HEK293 (cell line): ENCODE measurements around the gene HK3.

ENCODE experiments used
- BCL11A ChIP-seq: fragments of 450-650 bp; formaldehyde crosslinking; IDR thresholded peaks from 2 replicates; pipeline ENCODE4 v1.5.1; 2016; ENCODE audit warnings: low read depth, missing biosample characterization, missing genetic modification characterization
- RBAK ChIP-seq: fragments of 450-650 bp; formaldehyde crosslinking; IDR thresholded peaks from 2 replicates; pipeline ENCODE4 v1.5.1; 2016; ENCODE audit warnings: missing biosample characterization, missing genetic modification characterization
- SCRT1 ChIP-seq: fragments of 450-650 bp; formaldehyde crosslinking; IDR thresholded peaks from 2 replicates; pipeline ENCODE4 v1.5.1; 2016; ENCODE audit warnings: missing biosample characterization, missing genetic modification characterization, borderline replicate concordance
- SETDB1 ChIP-seq: IDR thresholded peaks from one replicate; pipeline ENCODE4 v1.6.1; 2017; ENCODE audit warnings: mild to moderate bottlenecking, low read length, moderate library complexity, mixed read lengths; ENCODE audit not compliant: insufficient read length
- SP2 ChIP-seq: fragments of 450-650 bp; formaldehyde crosslinking; IDR thresholded peaks from 2 replicates; pipeline ENCODE4 v1.5.1; 2016; ENCODE audit warnings: missing biosample characterization, missing genetic modification characterization
- TCF7L2 ChIP-seq: IDR thresholded peaks from 2 replicates; pipeline ENCODE4 v1.6.1; 2011; ENCODE audit warnings: low read depth, mild to moderate bottlenecking, inconsistent platforms, low read length, moderate library complexity, borderline replicate concordance
- ZBTB17 ChIP-seq: fragments of 450-650 bp; formaldehyde crosslinking; IDR thresholded peaks from 2 replicates; pipeline ENCODE4 v1.5.1; 2016; ENCODE audit warnings: missing biosample characterization, missing genetic modification characterization
- ZBTB7A ChIP-seq: fragments of 450-650 bp; formaldehyde crosslinking; IDR thresholded peaks from 2 replicates; pipeline ENCODE4 v1.5.1; 2016; ENCODE audit warnings: low read depth, missing biosample characterization, missing genetic modification characterization
- ZFP37 ChIP-seq: fragments of 450-650 bp; formaldehyde crosslinking; IDR thresholded peaks from 2 replicates; pipeline ENCODE4 v1.5.1; 2016; ENCODE audit warnings: missing biosample characterization, missing genetic modification characterization
- ZNF121 ChIP-seq: fragments of 450-650 bp; formaldehyde crosslinking; IDR thresholded peaks from 2 replicates; pipeline ENCODE4 v1.5.1; 2016; ENCODE audit warnings: missing biosample characterization, missing genetic modification characterization
- ZNF239 ChIP-seq: fragments of 450-650 bp; formaldehyde crosslinking; IDR thresholded peaks from 2 replicates; pipeline ENCODE4 v1.5.1; 2016; ENCODE audit warnings: missing biosample characterization, missing genetic modification characterization
- ZNF248 ChIP-seq: fragments of 450-650 bp; formaldehyde crosslinking; IDR thresholded peaks from 2 replicates; pipeline ENCODE4 v1.5.1; 2017; ENCODE audit warnings: missing biosample characterization, missing genetic modification characterization
- ZNF311 ChIP-seq: fragments of 450-650 bp; formaldehyde crosslinking; IDR thresholded peaks from 2 replicates; pipeline ENCODE4 v1.5.1; 2017; ENCODE audit warnings: missing biosample characterization, missing genetic modification characterization, borderline replicate concordance
- ZNF354C ChIP-seq: fragments of 450-650 bp; formaldehyde crosslinking; IDR thresholded peaks from 2 replicates; pipeline ENCODE4 v1.5.1; 2016; ENCODE audit warnings: missing biosample characterization, missing genetic modification characterization, low read depth, borderline replicate concordance
- ZNF416 ChIP-seq: fragments of 450-650 bp; formaldehyde crosslinking; IDR thresholded peaks from 2 replicates; pipeline ENCODE4 v1.5.1; 2016; ENCODE audit warnings: missing biosample characterization, missing genetic modification characterization
- ZNF544 ChIP-seq: fragments of 450-650 bp; formaldehyde crosslinking; IDR thresholded peaks from 2 replicates; pipeline ENCODE4 v1.5.0; 2017; ENCODE audit warnings: missing biosample characterization, missing genetic modification characterization
- ZNF585B ChIP-seq: fragments of 450-650 bp; formaldehyde crosslinking; IDR thresholded peaks from 2 replicates; pipeline ENCODE4 v1.5.1; 2016; ENCODE audit warnings: missing biosample characterization, missing genetic modification characterization
- ZNF623 ChIP-seq: fragments of 450-650 bp; formaldehyde crosslinking; IDR thresholded peaks from 2 replicates; pipeline ENCODE4 v1.5.1; 2016; ENCODE audit warnings: missing biosample characterization, missing genetic modification characterization
- TF ChIP-seq, protein P1 (sequence below): fragments of 450-650 bp; formaldehyde crosslinking; IDR thresholded peaks from 2 replicates; pipeline ENCODE4 v1.5.1; 2016; ENCODE audit warnings: missing biosample characterization, missing genetic modification characterization
- TF ChIP-seq, protein P2 (sequence below): sonication (generic); formaldehyde crosslinking; IDR thresholded peaks from 2 replicates; pipeline ENCODE4 v1.8.1; 2022; ENCODE audit warnings: mild to moderate bottlenecking, moderate library complexity, missing genetic modification reagents
- TF ChIP-seq, protein P3 (sequence below): fragments of 450-650 bp; formaldehyde crosslinking; IDR thresholded peaks from 2 replicates; pipeline ENCODE4 v1.5.1; 2016; ENCODE audit warnings: missing biosample characterization, missing genetic modification characterization
- TF ChIP-seq, protein P4 (sequence below): fragments of 450-650 bp; formaldehyde crosslinking; IDR thresholded peaks from 2 replicates; pipeline ENCODE4 v1.5.0; 2017; ENCODE audit warnings: missing biosample characterization, missing genetic modification characterization, borderline replicate concordance
- TF ChIP-seq, protein P5 (sequence below): fragments of 450-650 bp; formaldehyde crosslinking; IDR thresholded peaks from 2 replicates; pipeline ENCODE4 v1.5.1; 2017; ENCODE audit warnings: missing biosample characterization, missing genetic modification characterization
- TF ChIP-seq, protein P6 (sequence below): fragments of 450-650 bp; formaldehyde crosslinking; IDR thresholded peaks from 2 replicates; pipeline ENCODE4 v1.5.1; 2016; ENCODE audit warnings: missing biosample characterization, missing genetic modification characterization
- TF ChIP-seq, protein P7 (sequence below): fragments of 450-650 bp; formaldehyde crosslinking; IDR thresholded peaks from 2 replicates; pipeline ENCODE4 v1.5.1; 2017; ENCODE audit warnings: missing biosample characterization, missing genetic modification characterization

HK3 gene

DNA sequence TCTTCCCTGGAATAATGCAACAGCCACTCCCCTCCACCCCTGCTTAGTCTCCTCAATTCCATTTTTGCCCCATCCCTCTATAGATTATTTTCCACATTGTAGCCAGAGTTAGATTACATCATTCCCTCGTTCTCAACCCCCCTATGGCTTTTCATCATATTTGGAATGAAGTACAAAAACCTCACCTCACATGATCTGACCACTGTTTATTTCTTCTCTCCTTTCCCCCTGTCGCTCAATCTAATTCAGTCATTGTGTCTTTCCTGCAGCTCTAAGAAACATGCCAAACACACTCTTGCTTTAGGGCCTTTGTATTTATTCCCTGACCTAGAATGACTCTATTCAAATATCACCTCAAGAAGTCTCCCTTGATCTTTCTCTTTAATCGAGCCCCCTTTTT, 22.6 kb upstream of the HK3 start (continued):
- TF ChIP-seq BCL11A (no peak), ZNF354C (tag by site-specific recombination) (no peak), TCF7L2 (no peak), ZNF544 (tag by site-specific recombination) (no peak), SETDB1 (no peak), ZNF623 (tag by site-specific recombination) (no peak), SP2 (0 out of 2 replicates have a peak, but pooled peaks have one; percentile 6), ZNF416 (tag by site-specific recombination) (no peak), RBAK (no peak), ZNF248 (tag by site-specific recombination) (no peak), ZNF311 (tag by site-specific recombination) (no peak), ZBTB7A (tag by site-specific recombination) (no peak), ZBTB17 (peak; percentile 61), ZNF585B (tag by site-specific recombination) (no peak), ZNF239 (tag by site-specific recombination) (peak; percentile 91; the same call in 1 of the 2 replicates), ZFP37 (tag by site-specific recombination) (no peak), SCRT1 (tag by site-specific recombination) (no peak), ZNF121 (tag by site-specific recombination) (no peak)
- TF ChIP-seq, protein P1, sequence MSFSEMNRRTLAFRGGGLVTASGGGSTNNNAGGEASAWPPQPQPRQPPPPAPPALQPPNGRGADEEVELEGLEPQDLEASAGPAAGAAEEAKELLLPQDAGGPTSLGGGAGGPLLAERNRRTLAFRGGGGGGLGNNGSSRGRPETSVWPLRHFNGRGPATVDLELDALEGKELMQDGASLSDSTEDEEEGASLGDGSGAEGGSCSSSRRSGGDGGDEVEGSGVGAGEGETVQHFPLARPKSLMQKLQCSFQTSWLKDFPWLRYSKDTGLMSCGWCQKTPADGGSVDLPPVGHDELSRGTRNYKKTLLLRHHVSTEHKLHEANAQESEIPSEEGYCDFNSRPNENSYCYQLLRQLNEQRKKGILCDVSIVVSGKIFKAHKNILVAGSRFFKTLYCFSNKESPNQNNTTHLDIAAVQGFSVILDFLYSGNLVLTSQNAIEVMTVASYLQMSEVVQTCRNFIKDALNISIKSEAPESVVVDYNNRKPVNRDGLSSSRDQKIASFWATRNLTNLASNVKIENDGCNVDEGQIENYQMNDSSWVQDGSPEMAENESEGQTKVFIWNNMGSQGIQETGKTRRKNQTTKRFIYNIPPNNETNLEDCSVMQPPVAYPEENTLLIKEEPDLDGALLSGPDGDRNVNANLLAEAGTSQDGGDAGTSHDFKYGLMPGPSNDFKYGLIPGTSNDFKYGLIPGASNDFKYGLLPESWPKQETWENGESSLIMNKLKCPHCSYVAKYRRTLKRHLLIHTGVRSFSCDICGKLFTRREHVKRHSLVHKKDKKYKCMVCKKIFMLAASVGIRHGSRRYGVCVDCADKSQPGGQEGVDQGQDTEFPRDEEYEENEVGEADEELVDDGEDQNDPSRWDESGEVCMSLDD = no peak
- TF ChIP-seq, protein P2, sequence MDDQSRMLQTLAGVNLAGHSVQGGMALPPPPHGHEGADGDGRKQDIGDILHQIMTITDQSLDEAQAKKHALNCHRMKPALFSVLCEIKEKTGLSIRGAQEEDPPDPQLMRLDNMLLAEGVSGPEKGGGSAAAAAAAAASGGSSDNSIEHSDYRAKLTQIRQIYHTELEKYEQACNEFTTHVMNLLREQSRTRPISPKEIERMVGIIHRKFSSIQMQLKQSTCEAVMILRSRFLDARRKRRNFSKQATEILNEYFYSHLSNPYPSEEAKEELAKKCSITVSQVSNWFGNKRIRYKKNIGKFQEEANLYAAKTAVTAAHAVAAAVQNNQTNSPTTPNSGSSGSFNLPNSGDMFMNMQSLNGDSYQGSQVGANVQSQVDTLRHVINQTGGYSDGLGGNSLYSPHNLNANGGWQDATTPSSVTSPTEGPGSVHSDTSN (CRISPR knock-in tag) = no peak
- TF ChIP-seq, protein P3, sequence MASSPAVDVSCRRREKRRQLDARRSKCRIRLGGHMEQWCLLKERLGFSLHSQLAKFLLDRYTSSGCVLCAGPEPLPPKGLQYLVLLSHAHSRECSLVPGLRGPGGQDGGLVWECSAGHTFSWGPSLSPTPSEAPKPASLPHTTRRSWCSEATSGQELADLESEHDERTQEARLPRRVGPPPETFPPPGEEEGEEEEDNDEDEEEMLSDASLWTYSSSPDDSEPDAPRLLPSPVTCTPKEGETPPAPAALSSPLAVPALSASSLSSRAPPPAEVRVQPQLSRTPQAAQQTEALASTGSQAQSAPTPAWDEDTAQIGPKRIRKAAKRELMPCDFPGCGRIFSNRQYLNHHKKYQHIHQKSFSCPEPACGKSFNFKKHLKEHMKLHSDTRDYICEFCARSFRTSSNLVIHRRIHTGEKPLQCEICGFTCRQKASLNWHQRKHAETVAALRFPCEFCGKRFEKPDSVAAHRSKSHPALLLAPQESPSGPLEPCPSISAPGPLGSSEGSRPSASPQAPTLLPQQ (tag by site-specific recombination) = peak; percentile 63
- TF ChIP-seq, protein P4, sequence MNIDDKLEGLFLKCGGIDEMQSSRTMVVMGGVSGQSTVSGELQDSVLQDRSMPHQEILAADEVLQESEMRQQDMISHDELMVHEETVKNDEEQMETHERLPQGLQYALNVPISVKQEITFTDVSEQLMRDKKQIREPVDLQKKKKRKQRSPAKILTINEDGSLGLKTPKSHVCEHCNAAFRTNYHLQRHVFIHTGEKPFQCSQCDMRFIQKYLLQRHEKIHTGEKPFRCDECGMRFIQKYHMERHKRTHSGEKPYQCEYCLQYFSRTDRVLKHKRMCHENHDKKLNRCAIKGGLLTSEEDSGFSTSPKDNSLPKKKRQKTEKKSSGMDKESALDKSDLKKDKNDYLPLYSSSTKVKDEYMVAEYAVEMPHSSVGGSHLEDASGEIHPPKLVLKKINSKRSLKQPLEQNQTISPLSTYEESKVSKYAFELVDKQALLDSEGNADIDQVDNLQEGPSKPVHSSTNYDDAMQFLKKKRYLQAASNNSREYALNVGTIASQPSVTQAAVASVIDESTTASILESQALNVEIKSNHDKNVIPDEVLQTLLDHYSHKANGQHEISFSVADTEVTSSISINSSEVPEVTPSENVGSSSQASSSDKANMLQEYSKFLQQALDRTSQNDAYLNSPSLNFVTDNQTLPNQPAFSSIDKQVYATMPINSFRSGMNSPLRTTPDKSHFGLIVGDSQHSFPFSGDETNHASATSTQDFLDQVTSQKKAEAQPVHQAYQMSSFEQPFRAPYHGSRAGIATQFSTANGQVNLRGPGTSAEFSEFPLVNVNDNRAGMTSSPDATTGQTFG (tag by site-specific recombination) = no peak
- TF ChIP-seq, protein P5, sequence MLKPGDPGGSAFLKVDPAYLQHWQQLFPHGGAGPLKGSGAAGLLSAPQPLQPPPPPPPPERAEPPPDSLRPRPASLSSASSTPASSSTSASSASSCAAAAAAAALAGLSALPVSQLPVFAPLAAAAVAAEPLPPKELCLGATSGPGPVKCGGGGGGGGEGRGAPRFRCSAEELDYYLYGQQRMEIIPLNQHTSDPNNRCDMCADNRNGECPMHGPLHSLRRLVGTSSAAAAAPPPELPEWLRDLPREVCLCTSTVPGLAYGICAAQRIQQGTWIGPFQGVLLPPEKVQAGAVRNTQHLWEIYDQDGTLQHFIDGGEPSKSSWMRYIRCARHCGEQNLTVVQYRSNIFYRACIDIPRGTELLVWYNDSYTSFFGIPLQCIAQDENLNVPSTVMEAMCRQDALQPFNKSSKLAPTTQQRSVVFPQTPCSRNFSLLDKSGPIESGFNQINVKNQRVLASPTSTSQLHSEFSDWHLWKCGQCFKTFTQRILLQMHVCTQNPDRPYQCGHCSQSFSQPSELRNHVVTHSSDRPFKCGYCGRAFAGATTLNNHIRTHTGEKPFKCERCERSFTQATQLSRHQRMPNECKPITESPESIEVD (tag by site-specific recombination) = peak; percentile 60; the same call in 1 of the 2 replicates
- TF ChIP-seq, protein P6, sequence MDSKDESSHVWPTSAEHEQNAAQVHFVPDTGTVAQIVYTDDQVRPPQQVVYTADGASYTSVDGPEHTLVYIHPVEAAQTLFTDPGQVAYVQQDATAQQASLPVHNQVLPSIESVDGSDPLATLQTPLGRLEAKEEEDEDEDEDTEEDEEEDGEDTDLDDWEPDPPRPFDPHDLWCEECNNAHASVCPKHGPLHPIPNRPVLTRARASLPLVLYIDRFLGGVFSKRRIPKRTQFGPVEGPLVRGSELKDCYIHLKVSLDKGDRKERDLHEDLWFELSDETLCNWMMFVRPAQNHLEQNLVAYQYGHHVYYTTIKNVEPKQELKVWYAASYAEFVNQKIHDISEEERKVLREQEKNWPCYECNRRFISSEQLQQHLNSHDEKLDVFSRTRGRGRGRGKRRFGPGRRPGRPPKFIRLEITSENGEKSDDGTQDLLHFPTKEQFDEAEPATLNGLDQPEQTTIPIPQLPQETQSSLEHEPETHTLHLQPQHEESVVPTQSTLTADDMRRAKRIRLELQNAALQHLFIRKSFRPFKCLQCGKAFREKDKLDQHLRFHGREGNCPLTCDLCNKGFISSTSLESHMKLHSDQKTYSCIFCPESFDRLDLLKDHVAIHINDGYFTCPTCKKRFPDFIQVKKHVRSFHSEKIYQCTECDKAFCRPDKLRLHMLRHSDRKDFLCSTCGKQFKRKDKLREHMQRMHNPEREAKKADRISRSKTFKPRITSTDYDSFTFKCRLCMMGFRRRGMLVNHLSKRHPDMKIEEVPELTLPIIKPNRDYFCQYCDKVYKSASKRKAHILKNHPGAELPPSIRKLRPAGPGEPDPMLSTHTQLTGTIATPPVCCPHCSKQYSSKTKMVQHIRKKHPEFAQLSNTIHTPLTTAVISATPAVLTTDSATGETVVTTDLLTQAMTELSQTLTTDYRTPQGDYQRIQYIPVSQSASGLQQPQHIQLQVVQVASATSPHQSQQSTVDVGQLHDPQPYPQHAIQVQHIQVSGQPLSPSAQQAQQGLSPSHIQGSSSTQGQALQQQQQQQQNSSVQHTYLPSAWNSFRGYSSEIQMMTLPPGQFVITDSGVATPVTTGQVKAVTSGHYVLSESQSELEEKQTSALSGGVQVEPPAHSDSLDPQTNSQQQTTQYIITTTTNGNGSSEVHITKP (tag by site-specific recombination) = peak; percentile 90; the same call in 1 of the 2 replicates
- TF ChIP-seq, protein P7, sequence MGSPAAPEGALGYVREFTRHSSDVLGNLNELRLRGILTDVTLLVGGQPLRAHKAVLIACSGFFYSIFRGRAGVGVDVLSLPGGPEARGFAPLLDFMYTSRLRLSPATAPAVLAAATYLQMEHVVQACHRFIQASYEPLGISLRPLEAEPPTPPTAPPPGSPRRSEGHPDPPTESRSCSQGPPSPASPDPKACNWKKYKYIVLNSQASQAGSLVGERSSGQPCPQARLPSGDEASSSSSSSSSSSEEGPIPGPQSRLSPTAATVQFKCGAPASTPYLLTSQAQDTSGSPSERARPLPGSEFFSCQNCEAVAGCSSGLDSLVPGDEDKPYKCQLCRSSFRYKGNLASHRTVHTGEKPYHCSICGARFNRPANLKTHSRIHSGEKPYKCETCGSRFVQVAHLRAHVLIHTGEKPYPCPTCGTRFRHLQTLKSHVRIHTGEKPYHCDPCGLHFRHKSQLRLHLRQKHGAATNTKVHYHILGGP (tag by site-specific recombination) = no peak
